ENCODE measurements around the gene OTUD6A. TPM values are rescaled to one million over a fixed set of nuclear protein-coding genes. Genes with fewer than 3 reads are reported as not detected.

OTUD6A gene
- total RNA-seq, 3 donors from 2014 or later: not detected

DNA sequence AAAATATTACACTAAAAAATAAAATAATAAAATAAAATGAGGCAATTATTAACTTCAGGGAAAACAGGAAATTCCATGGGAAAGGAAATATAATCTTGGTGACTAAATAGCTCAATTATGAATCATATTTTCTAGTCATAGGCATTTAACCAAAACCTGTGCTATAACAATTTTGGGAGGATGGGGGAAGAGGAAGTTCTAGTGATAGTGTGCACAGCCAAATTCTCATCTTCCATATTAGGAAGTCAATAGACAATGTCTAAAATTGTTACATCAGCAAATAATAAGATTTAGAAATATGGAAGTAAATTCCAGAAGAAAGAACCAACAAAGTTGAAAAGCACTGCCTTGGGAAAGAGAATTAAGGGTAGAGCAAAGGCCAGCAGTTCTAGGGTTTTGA lies 15.3 kb upstream of the OTUD6A start:
- intact Hi-C loops (cut with DNase I, micrococcal nuclease): no loop called here
- H3K4me1 ChIP-seq (ENCODE audit: low read depth): no peaks in the 10 kb centered on the region
- no peak for TF ChIP-seq CTCF (IDR thresholded peaks at IDR 0.05)
- ATAC-seq (no peak), DNase-seq (no peak)
- no peaks in the 10 kb centered on the region for H3K9me3 ChIP-seq
- H3K36me3 ChIP-seq (ENCODE audit: low read depth): no peaks in the 10 kb centered on the region
- no peak overlapping the region for H3K4me3 ChIP-seq

DNA sequence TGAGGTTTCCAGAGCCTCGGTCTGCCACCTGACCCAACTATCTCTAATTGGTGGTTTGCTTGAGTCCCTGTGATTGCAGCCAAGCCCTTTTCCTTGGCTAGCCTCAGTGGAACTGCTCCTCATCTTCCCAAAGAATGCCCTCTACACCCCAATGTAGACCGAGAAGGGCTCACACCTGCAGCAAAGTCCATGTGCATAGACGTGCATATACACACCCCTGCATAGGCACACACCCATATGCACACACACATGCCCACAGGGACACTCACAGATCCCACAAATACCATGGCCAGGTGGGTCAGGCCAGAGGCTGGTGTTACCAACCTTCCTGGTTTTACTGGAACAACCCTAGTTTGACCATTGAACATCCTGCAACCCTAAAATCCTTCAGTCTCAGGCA lies 12.9 kb upstream of the OTUD6A start:
- DNase-seq: no peak
- Histone ChIP-seq H3K36me3 (ENCODE audit: low read depth) (no peaks in the 10 kb centered on the region), H3K9me3 (no peaks in the 10 kb centered on the region), H3K4me1 (ENCODE audit: low read depth) (no peaks in the 10 kb centered on the region), H3K4me3 (no peak overlapping the region)
- ATAC-seq: no peak
- TF ChIP-seq CTCF (IDR thresholded peaks at IDR 0.05): no peak
- intact Hi-C loops (cut with DNase I, micrococcal nuclease): no loop called here

- DNase-seq (no peak), ATAC-seq (no peak)
- TF ChIP-seq CTCF (IDR thresholded peaks at IDR 0.05): no peak
- no peak within 1 kb of the TSS for H3K4me3 ChIP-seq
- H3K4me1 ChIP-seq (ENCODE audit: low read depth): no peaks in the 10 kb centered on the region
- intact Hi-C loops (cut with DNase I, micrococcal nuclease): no loop called here
- no peaks in the 10 kb centered on the region for H3K9me3 ChIP-seq
- H3K36me3 ChIP-seq (ENCODE audit: low read depth): no peaks in the 10 kb centered on the region
These were observed 12.3 kb upstream of the OTUD6A start, which contains the start of gene AWAT2 for GRCh38 chrX:70049925-70050324. TSS of gene AWAT2 (minus strand) at chrX:70049938. CDS start at chrX:70049932, 6 bp downstream.

- TF ChIP-seq CTCF (IDR thresholded peaks at IDR 0.05): no peak
- no peaks in the 10 kb centered on the region for H3K9me3 ChIP-seq
- no peak for DNase-seq
- H3K4me1 ChIP-seq (ENCODE audit: low read depth): no peaks in the 10 kb centered on the region
- no peaks in the 10 kb centered on the region for H3K36me3 ChIP-seq (ENCODE audit: low read depth)
- intact Hi-C loops (cut with DNase I, micrococcal nuclease): no loop called here
- ATAC-seq: no peak
- H3K4me3 ChIP-seq: no peak overlapping the region
These were observed 9.2 kb upstream of the OTUD6A start for GRCh38 chrX:70052895-70053615.

DNA sequence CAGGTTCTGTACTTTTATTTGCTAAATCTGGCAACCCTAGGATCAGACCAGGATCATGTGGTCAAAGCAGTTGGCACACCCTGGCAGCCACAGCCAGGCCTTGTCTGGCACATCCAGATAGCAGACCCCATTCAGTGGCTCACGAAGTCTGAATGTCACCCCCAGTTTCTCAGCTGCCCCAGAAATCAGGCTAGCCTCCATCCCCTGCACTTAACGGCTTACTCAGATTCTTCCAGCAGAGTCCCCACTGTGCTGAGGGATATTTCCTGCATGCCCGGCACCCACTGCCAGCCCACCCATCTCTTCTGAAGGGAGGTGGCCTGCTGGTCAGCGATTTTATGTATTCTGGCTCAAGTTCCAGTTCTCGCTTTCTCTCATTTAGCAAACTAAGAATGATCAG lies 7.9 kb upstream of the OTUD6A start:
- intact Hi-C loops (cut with DNase I, micrococcal nuclease): no loop called here

More for the DNA sequence above, 7.9 kb upstream of the OTUD6A start:
- Histone ChIP-seq H3K4me1 (ENCODE audit: low read depth) (no peaks in the 10 kb centered on the region), H3K4me3 (no peak overlapping the region), H3K36me3 (ENCODE audit: low read depth) (no peaks in the 10 kb centered on the region), H3K9me3 (no peaks in the 10 kb centered on the region)
- TF ChIP-seq CTCF (IDR thresholded peaks at IDR 0.05): no peak
- no peak for ATAC-seq
- DNase-seq: no peak
